A549 (cell line): ENCODE measurements around the gene DOC2A. TPM values are rescaled to one million over a fixed set of nuclear protein-coding genes. Genes with fewer than 3 reads are reported as not detected.

ENCODE experiments used
- ATAC-seq, 2 experiments: fragments of 200-7000 bp in 1 of 2; fragments of >200 bp in 1 of 2; cut with Nextera tagmentation in 1 of 2; cut with Tn5 transposase in 1 of 2; 3 replicates each; pipeline versions ENCODE4 v1.8.0 to v1.9.1; 2018 to 2020; ENCODE audit warnings: mild to moderate bottlenecking in 1 of 2, moderate library complexity in 1 of 2
- CTCF ChIA-PET: fragments of 300-600 bp; sonication (Branson Sonifier 250); formaldehyde crosslinking; extraction: SDS; loops from one replicate; lab custom pipeline; 2021; ENCODE audit warnings: antibody characterized with exemption, inconsistent platforms; lab: Yijun Ruan, JAX
- POLR2A ChIA-PET: fragments of 350-600 bp; formaldehyde crosslinking; extraction: SDS; loops from one replicate; lab custom pipeline; 2021; ENCODE audit warnings: antibody characterized with exemption, inconsistent platforms; lab: Yijun Ruan, JAX
- DNase-seq, 2 experiments: peaks; one replicate each; pipeline versions ENCODE4 v3.0.0 to v3.0.0-alpha.2; 2011 to 2016; ENCODE audit warnings: low read depth in 1 of 2, low spot score in 1 of 2
- FAIRE-seq: peaks from 2 replicates; lab custom pipeline; 2011; peaks lifted over from hg19 to GRCh38; lab: Jason Lieb, UNC
- H3K27ac ChIP-seq, 2 experiments: fragments of >200 bp; sonication (Bioruptor Twin); formaldehyde crosslinking; 3 replicates each; pipeline ENCODE4 v1.5.1; 2016 to 2017
- H3K4me1 ChIP-seq: fragments of >200 bp; sonication (Bioruptor Twin); formaldehyde crosslinking; 3 replicates; pipeline ENCODE4 v1.6.1; 2016
- H3K4me2 ChIP-seq: fragments of >200 bp; sonication (Bioruptor Twin); formaldehyde crosslinking; 3 replicates; pipeline ENCODE4 v1.6.1; 2016
- H3K4me3 ChIP-seq: fragments of >200 bp; sonication (Bioruptor Twin); formaldehyde crosslinking; 3 replicates; pipeline ENCODE4 v1.5.1; 2016
- H3K9me3 ChIP-seq: fragments of >200 bp; sonication (Bioruptor Twin); formaldehyde crosslinking; 3 replicates; pipeline ENCODE4 v1.6.1; 2016
- CBX2 ChIP-seq: fragments of 200-600 bp; sonication (generic); IDR thresholded peaks from 2 replicates; pipeline ENCODE4 v1.6.1; 2016; ENCODE audit warnings: low read depth, mild to moderate bottlenecking, borderline replicate concordance
- CBX8 ChIP-seq: fragments of 200-600 bp; sonication (generic); IDR thresholded peaks from 2 replicates; pipeline ENCODE4 v1.6.1; 2016
- FOSB ChIP-seq: fragments of 250-450 bp; sonication (Bioruptor Pico); IDR thresholded peaks from 2 replicates; pipeline ENCODE4 v1.5.0; 2020; ENCODE audit warnings: mild to moderate bottlenecking, moderate library complexity
- FOSL2 ChIP-seq, 2 experiments: fragments of 450-650 bp in 1 of 2; fragments of >200 bp in 1 of 2; sonication (Bioruptor Twin) in 1 of 2; formaldehyde crosslinking; IDR thresholded peaks; 2 replicates each; pipeline versions ENCODE4 v1.5.0 to v1.6.1; 2016 to 2020; ENCODE audit warnings: mild to moderate bottlenecking in 1 of 2, moderate library complexity in 1 of 2
- HOXB5 ChIP-seq: fragments of 250-450 bp; sonication (Bioruptor Pico); IDR thresholded peaks from 2 replicates; pipeline ENCODE4 v1.5.0; 2020; ENCODE audit warnings: mild to moderate bottlenecking, moderate library complexity
- JUN ChIP-seq, 2 experiments: fragments of >200 bp; sonication (Bioruptor Twin); formaldehyde crosslinking; IDR thresholded peaks; 2 replicates in 1 of 2; 3 replicates in 1 of 2; pipeline ENCODE4 v1.6.1; 2016 to 2017
- KDM1A ChIP-seq: fragments of 200-600 bp; sonication (generic); IDR thresholded peaks from 2 replicates; pipeline ENCODE4 v1.6.1; 2016; ENCODE audit warnings: low read depth, mild to moderate bottlenecking
- NFE2L2 ChIP-seq: fragments of 150-350 bp; conservative IDR thresholded peaks from 2 replicates; pipeline ENCODE4 v1.6.1; 2014; ENCODE audit warnings: low read length
- NPAS2 ChIP-seq: fragments of 250-450 bp; sonication (Bioruptor Pico); IDR thresholded peaks from 2 replicates; pipeline ENCODE4 v1.8.0; 2022; ENCODE audit warnings: mild to moderate bottlenecking, moderate library complexity, borderline replicate concordance
- PHF8 ChIP-seq: fragments of 200-600 bp; sonication (generic); IDR thresholded peaks from 2 replicates; pipeline ENCODE4 v1.6.1; 2016; ENCODE audit warnings: low read depth, mild to moderate bottlenecking, antibody characterized with exemption, moderate library complexity, borderline replicate concordance
- POLR2A ChIP-seq: IDR thresholded peaks from 2 replicates; pipeline ENCODE4 v1.6.1; 2012; ENCODE audit warnings: mild to moderate bottlenecking, low read length
- RAD21 ChIP-seq, 2 experiments: fragments of >200 bp in 1 of 2; sonication (Bioruptor Twin) in 1 of 2; formaldehyde crosslinking in 1 of 2; IDR thresholded peaks in 1 of 2; conservative IDR thresholded peaks in 1 of 2; 2 replicates in 1 of 2; 3 replicates in 1 of 2; pipeline ENCODE4 v1.6.1; 2012 to 2018; ENCODE audit warnings: inconsistent platforms in 1 of 2
- RNF2 ChIP-seq: fragments of 200-600 bp; sonication (generic); IDR thresholded peaks from 2 replicates; pipeline ENCODE4 v1.6.1; 2016; ENCODE audit warnings: low read depth, mild to moderate bottlenecking, antibody characterized with exemption, moderate library complexity, borderline replicate concordance
- SMC3 ChIP-seq: fragments of >200 bp; sonication (Bioruptor Twin); formaldehyde crosslinking; IDR thresholded peaks from 3 replicates; pipeline ENCODE4 v1.6.1; 2018; ENCODE audit warnings: inconsistent platforms
- SREBF2 ChIP-seq: fragments of 450-650 bp; IDR thresholded peaks from 2 replicates; pipeline ENCODE4 v1.6.1; 2014; ENCODE audit warnings: mild to moderate bottlenecking, moderate library complexity
- ZFP36 ChIP-seq: fragments of 450-650 bp; IDR thresholded peaks from 2 replicates; pipeline ENCODE4 v1.6.1; 2014; ENCODE audit warnings: borderline replicate concordance; ENCODE audit not compliant: partially characterized antibody
- WGBS: methylation state at CpG from one replicate; pipeline ENCODE4 v1.1.6; 2017; ENCODE audit errors: missing lambda C conversion rate; 5-methylcytosine and 5-hydroxymethylcytosine counted together
- polyA plus RNA-seq, 4 experiments: library from polyadenylated mRNA; depleted of rRNA in 3 of 4; stranded (reverse); fragments of >200 nt; fragmentation: RNase III in 1 of 4; extraction: RNeasy Plus Mini Kit Qiagen cat#74134 plus additional on column Dnase treatment in 1 of 4; gene quantifications; 2 replicates in 3 of 4; 3 replicates in 1 of 4; pipeline ENCODE4 v1.2.3, GENCODE V29; 2011 to 2017
- TF ChIP-seq, protein P1 (sequence below): fragments of >200 bp; sonication (Bioruptor Twin); formaldehyde crosslinking; IDR thresholded peaks from 3 replicates; pipeline ENCODE4 v1.6.1; 2016
- TF ChIP-seq, protein P2 (sequence below): fragments of >200 bp; sonication (Bioruptor Twin); formaldehyde crosslinking; IDR thresholded peaks from 2 replicates; pipeline ENCODE4 v1.6.1; 2016
- TF ChIP-seq, protein P3 (sequence below): IDR thresholded peaks from 2 replicates; pipeline ENCODE4 v1.6.1; 2012
- TF ChIP-seq, protein P4 (sequence below): IDR thresholded peaks from 2 replicates; pipeline ENCODE4 v1.6.1; 2012; ENCODE audit warnings: low read depth, borderline replicate concordance

The DOC2A gene
- polyA plus RNA-seq, 2 of the 4 experiments (the other 2 are of a cell fraction), result 2.5 to 5.5 TPM

DNA sequence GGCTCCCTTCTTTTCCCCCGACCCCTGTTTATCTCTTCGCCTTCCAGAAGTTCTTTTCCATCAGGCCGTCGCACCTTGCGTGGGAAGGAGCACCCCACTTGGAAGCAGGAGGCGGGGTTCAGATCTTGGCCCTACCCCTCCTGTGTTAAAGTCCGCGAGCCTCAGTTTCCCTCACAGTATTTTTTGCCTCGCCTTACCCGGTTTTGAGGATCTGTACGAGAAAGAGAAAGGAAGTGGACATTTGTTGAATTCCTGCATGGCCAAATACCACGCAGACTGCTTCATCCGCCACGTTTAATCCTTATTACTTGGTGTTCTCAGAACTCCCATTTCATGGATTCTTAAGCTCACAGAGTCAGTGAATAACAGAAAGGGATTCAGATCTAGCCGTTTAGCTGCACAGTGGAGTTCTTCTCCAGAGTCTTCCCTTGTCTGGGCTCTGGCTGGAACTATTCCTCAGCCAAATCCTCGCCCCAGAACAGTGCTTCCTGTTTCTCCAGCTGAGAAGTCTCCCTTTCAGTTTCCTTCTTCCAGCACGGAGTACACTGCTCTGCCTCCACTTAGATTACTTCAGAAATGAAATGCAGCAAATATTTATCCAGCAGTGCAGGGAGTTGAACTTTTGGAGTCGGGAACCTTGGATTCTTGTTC lies 48.4 kb downstream of the DOC2A start:
- ATAC-seq (peak; percentile 28 to 50; a peak in 3 of 6 replicates), DNase-seq (peak in 1 of 2 experiments; percentile 30)
- peak overlapping the region; percentile 86 to 96 for H3K27ac ChIP-seq
- peak overlapping the region; percentile 97 for H3K4me2 ChIP-seq
- POLR2A ChIA-PET, result interaction anchor here (0.5 to 2.8 kb wide), 7 partner anchors 11 to 64 kb away, joined by 3 to 45 read pairs (median 5); partner anchors contain the start of genes KCTD13, SEZ6L2 and TAOK2
- CTCF ChIA-PET, result interaction anchor here (0.8 to 2.6 kb wide), 11 partner anchors 9 to 62 kb away, joined by 3 to 18 read pairs (median 5); partner anchors contain the start of genes ASPHD1, KCTD13 and TAOK2
- H3K4me3 ChIP-seq, result peak overlapping the region; percentile 74
- H3K4me1 ChIP-seq, result peaks cover 12% of the 10 kb centered on the region; the same call in 1 of the 3 replicates
- WGBS, result 18% methylated on average over 18 of the region's 18 CpGs
- peak; percentile 6 for TF ChIP-seq ZFP36
- no peak for TF ChIP-seq JUN (IDR thresholded peaks at IDR 0.05)
- no peak for TF ChIP-seq CBX8
- TF ChIP-seq, all 56 proteins: peak for 1
- no peaks in the 10 kb centered on the region for H3K9me3 ChIP-seq
- no peak for FAIRE-seq

DNA sequence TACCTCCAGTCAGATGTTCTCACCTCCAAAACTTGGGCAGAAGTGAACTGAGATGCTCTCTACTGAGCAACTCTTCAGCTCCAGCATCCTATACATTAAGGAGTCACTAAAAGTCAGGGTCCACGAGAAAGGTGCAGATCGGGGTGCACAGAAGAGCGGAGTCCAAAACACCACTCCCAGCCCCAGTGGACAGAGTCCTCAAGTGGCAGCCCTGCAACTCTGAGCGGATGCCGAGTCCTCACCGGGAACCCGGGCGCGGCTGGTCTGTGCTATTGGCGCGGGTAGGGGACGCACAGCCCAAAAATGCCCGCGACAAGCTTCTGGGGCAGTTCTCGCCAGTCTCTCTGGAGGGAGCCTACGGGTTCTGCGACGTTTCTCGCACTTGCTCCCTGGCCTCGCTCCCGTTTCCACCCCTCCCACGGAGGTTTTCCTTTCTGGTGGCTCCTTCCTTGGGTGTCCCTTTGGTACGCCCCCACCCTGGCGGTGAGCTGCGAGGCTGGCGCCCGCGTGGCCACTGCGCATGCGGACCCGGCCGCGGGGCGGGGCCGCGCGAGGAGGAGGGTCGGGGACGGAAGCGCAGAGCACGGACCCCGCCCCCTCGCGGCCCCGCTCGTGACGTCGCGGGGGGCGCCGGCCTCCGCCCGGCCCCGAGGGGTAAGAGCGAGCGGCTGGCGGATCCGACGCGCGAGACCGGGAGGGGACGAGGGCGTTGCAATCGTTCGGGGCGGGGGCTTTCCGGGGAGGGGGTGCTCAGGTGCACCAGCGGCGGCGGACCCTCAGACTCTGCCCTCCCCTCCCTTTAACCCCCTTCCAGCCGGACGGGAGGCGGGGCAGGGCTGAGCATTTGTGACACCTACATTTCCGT lies 49.1 kb downstream of the DOC2A start, which contains the start of gene TMEM219:
TMEM219 (plus strand) TSS at position 601 of the 865 bp plus-strand sequence. CDS start 1,065 bp downstream, outside the sequence.
- Histone ChIP-seq H3K27ac (peak within 1 kb of the TSS; percentile 86 to 96), H3K9me3 (no peaks in the 10 kb centered on the region), H3K4me2 (peak within 1 kb of the TSS; percentile 97), H3K4me3 (peak within 1 kb of the TSS; percentile 74), H3K4me1 (peaks cover 12% of the 10 kb centered on the region; the same call in 1 of the 3 replicates)
- DNase-seq (peak; percentile 88 to 94), ATAC-seq (peak; percentile 96 to 97), FAIRE-seq (no peak)
- ChIA-PET POLR2A (interaction anchor here (0.8 to 2.8 kb wide), 7 partner anchors 10 to 129 kb away, joined by 3 to 45 read pairs (median 5); partner anchors contain the start of genes KCTD13, SEZ6L2 and TAOK2), CTCF (interaction anchor here (0.6 to 2.6 kb wide), 19 partner anchors 10 to 146 kb away, joined by 3 to 18 read pairs (median 5); partner anchors contain the start of genes KCTD13, PAGR1 and TAOK2)
- 2% methylated on average over 34 of the region's 75 CpGs for WGBS
- TF ChIP-seq, protein P1, sequence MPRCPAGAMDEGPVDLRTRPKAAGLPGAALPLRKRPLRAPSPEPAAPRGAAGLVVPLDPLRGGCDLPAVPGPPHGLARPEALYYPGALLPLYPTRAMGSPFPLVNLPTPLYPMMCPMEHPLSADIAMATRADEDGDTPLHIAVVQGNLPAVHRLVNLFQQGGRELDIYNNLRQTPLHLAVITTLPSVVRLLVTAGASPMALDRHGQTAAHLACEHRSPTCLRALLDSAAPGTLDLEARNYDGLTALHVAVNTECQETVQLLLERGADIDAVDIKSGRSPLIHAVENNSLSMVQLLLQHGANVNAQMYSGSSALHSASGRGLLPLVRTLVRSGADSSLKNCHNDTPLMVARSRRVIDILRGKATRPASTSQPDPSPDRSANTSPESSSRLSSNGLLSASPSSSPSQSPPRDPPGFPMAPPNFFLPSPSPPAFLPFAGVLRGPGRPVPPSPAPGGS, result peak; percentile 63; the same call in 2 of the 3 replicates
- TF ChIP-seq NPAS2 (CRISPR knock-in tag), result no peak
- TF ChIP-seq FOSB (CRISPR knock-in tag), result no peak
- TF ChIP-seq RNF2, result no peak
- 0 out of 2 replicates have a peak, but pooled peaks have one; percentile 22 for TF ChIP-seq HOXB5
- TF ChIP-seq PHF8, result peak; percentile 37; the same call in 1 of the 2 replicates
- no peak for TF ChIP-seq KDM1A
- TF ChIP-seq, protein P2, sequence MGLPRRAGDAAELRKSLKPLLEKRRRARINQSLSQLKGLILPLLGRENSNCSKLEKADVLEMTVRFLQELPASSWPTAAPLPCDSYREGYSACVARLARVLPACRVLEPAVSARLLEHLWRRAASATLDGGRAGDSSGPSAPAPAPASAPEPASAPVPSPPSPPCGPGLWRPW, result no peak
- TF ChIP-seq CBX2, result no peak
- TF ChIP-seq, protein P3, sequence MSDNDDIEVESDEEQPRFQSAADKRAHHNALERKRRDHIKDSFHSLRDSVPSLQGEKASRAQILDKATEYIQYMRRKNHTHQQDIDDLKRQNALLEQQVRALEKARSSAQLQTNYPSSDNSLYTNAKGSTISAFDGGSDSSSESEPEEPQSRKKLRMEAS, result peak; percentile 73
- peak in 1 of 2 experiments; percentile 47; a peak in 4 of 5 replicates for TF ChIP-seq RAD21 (conservative IDR thresholded peaks at IDR 0.05 in 1 of 2, IDR thresholded peaks at IDR 0.05 in 1 of 2)
- TF ChIP-seq NFE2L2, result no peak
- TF ChIP-seq FOSL2 (IDR thresholded peaks at IDR 0.05), result no peak
- no peak for TF ChIP-seq FOSL2 (CRISPR knock-in tag; IDR thresholded peaks at IDR 0.05)
- peak; percentile 26; the same call in 2 of the 3 replicates for TF ChIP-seq SMC3
- no peak for TF ChIP-seq SREBF2
- peak; percentile 53 for TF ChIP-seq POLR2A
- TF ChIP-seq JUN (IDR thresholded peaks at IDR 0.05), result peak; percentile 64 to 67; a peak in 3 of 5 replicates
- TF ChIP-seq, protein P4, sequence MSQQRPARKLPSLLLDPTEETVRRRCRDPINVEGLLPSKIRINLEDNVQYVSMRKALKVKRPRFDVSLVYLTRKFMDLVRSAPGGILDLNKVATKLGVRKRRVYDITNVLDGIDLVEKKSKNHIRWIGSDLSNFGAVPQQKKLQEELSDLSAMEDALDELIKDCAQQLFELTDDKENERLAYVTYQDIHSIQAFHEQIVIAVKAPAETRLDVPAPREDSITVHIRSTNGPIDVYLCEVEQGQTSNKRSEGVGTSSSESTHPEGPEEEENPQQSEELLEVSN, result peak; percentile 70
